ENCODE data around the gene RPL15. TPM values are rescaled to one million over a fixed set of nuclear protein-coding genes. Genes with fewer than 3 reads are reported as not detected.
"Not testable (repeated sequence)": the region's sequence is repeated elsewhere in the genome, so short reads cannot be mapped to it uniquely, and the experiment has no call there.

The RPL15 gene
- total and polyA plus RNA-seq, 3 donors from 2014 or later = 783 to 1,993 (median 1,409) TPM

GRCh38 chr3:23904545-23904944, 12.4 kb upstream of the RPL15 start:
- no peaks in the 10 kb centered on the region for H3K36me3 ChIP-seq (ENCODE audit: low read depth, missing control alignments)
- intact Hi-C loops (cut with DNase I; ENCODE audit: low total_unique reads) = no loop called here

GRCh38 chr3:23909341-23909740, 7.6 kb upstream of the RPL15 start:
- intact Hi-C loops (cut with DNase I; ENCODE audit: low total_unique reads) = no loop called here
- H3K27ac ChIP-seq = no peak overlapping the region
- no peaks in the 10 kb centered on the region for H3K36me3 ChIP-seq (ENCODE audit: low read depth, missing control alignments)
- DNase-seq = no peak
- no peak for TF ChIP-seq POLR2A (IDR thresholded peaks at IDR 0.05)
- no peak for TF ChIP-seq CTCF (IDR thresholded peaks at IDR 0.05)
- WGBS, 2 donors = 88 to 94% methylated on average over 7 of the region's 7 CpGs
- H3K4me3 ChIP-seq = no peak overlapping the region
- H3K27me3 ChIP-seq = no peaks in the 10 kb centered on the region
- no peaks in the 10 kb centered on the region for H3K9me3 ChIP-seq
- H3K4me1 ChIP-seq = no peaks in the 10 kb centered on the region

More at GRCh38 chr3:23904545-23904944, 12.4 kb upstream of the RPL15 start:
- DNase-seq = no peak
- no peak for TF ChIP-seq CTCF (IDR thresholded peaks at IDR 0.05)
- no peak for TF ChIP-seq POLR2A (IDR thresholded peaks at IDR 0.05)
- Histone ChIP-seq H3K4me3 (no peak overlapping the region), H3K9me3 (no peaks in the 10 kb centered on the region), H3K27me3 (no peaks in the 10 kb centered on the region), H3K27ac (no peak overlapping the region), H3K4me1 (no peaks in the 10 kb centered on the region)

- no peak for TF ChIP-seq POLR2A (IDR thresholded peaks at IDR 0.05)
- no peaks in the 10 kb centered on the region for H3K27me3 ChIP-seq
- WGBS, 2 donors = 88 to 92% methylated on average over 2 of the region's 2 CpGs
- intact Hi-C loops (cut with DNase I; ENCODE audit: low total_unique reads) = no loop called here
- no peak overlapping the region for H3K27ac ChIP-seq
- DNase-seq = no peak
- no peaks in the 10 kb centered on the region for H3K9me3 ChIP-seq
- peaks cover 4% of the 10 kb centered on the region for H3K4me1 ChIP-seq
- H3K4me3 ChIP-seq = no peak overlapping the region
- no peaks in the 10 kb centered on the region for H3K36me3 ChIP-seq (ENCODE audit: low read depth, missing control alignments)
Observed at GRCh38 chr3:23911397-23911796, 5.5 kb upstream of the RPL15 start.

GRCh38 chr3:23912335-23912734, 4.6 kb upstream of the RPL15 start:
- H3K9me3 ChIP-seq; H3K36me3 ChIP-seq (ENCODE audit: low read depth, missing control alignments); H3K4me3 ChIP-seq; H3K27me3 ChIP-seq; intact Hi-C loops (cut with DNase I; ENCODE audit: low total_unique reads); H3K27ac ChIP-seq; DNase-seq; H3K4me1 ChIP-seq: not testable (repeated sequence)
- 96 to 100% methylated on average over 3 of the region's 3 CpGs for WGBS, 2 donors

DNA sequence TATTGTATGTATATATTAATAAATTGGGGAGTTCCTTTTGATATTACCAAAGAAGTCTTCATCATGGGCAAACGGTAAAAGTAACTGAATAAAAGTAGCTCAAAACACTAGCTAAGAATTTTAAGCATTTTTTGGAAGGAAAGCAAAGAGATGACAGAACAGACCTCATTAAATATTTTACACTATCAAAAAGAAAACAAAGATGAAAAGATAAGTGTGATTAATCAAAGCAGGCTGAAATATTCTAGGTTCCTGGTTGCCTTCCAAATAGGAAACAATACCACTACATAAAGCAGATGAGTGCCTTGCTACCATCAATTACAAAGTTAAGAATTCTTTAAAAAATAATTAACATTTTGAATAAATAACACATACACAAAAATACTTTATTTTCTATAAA, 3.8 kb upstream of the RPL15 start:
- H3K36me3 ChIP-seq (ENCODE audit: low read depth, missing control alignments) = no peaks in the 10 kb centered on the region
- 81 to 82% methylated on average over 1 of the region's 1 CpG for WGBS, 2 donors
- intact Hi-C loops (cut with DNase I; ENCODE audit: low total_unique reads) = no loop called here

More for the DNA sequence above, 3.8 kb upstream of the RPL15 start:
- peaks cover 4% of the 10 kb centered on the region for H3K4me1 ChIP-seq
- TF ChIP-seq POLR2A (IDR thresholded peaks at IDR 0.05) (no peak), CTCF (IDR thresholded peaks at IDR 0.05) (no peak)
- no peak overlapping the region for H3K27ac ChIP-seq
- DNase-seq = no peak
- no peaks in the 10 kb centered on the region for H3K9me3 ChIP-seq
- H3K27me3 ChIP-seq = no peaks in the 10 kb centered on the region
- H3K4me3 ChIP-seq = no peak overlapping the region
